Mucosa of stomach (tissue), 1 donor: ENCODE data around the gene ADCY1.

Source experiments
- H3K27me3 ChIP-seq: one replicate; pipeline ENCODE4 v1.7.0; 2013; ENCODE audit warnings: mild to moderate bottlenecking, low read length; ENCODE audit not compliant: control insufficient read depth, insufficient read depth
- H3K36me3 ChIP-seq: one replicate; pipeline ENCODE4 v1.7.0; 2013; ENCODE audit warnings: low read length; ENCODE audit not compliant: control insufficient read depth, insufficient read depth
- H3K4me1 ChIP-seq: one replicate; pipeline ENCODE4 v1.7.0; 2013; ENCODE audit warnings: mild to moderate bottlenecking, low read length; ENCODE audit not compliant: control insufficient read depth, insufficient read depth
- H3K4me3 ChIP-seq: one replicate; pipeline ENCODE4 v1.7.0; 2013; ENCODE audit warnings: low read length
- H3K9ac ChIP-seq: one replicate; pipeline ENCODE4 v1.7.0; 2013; ENCODE audit warnings: mild to moderate bottlenecking, low read length, moderate library complexity
- H3K9me3 ChIP-seq: one replicate; pipeline ENCODE4 v1.7.0; 2013; ENCODE audit warnings: mild to moderate bottlenecking, low read length, moderate library complexity; ENCODE audit not compliant: control insufficient read depth
- donor health status: Pancreatic carcinoma.

Gene ADCY1

DNA sequence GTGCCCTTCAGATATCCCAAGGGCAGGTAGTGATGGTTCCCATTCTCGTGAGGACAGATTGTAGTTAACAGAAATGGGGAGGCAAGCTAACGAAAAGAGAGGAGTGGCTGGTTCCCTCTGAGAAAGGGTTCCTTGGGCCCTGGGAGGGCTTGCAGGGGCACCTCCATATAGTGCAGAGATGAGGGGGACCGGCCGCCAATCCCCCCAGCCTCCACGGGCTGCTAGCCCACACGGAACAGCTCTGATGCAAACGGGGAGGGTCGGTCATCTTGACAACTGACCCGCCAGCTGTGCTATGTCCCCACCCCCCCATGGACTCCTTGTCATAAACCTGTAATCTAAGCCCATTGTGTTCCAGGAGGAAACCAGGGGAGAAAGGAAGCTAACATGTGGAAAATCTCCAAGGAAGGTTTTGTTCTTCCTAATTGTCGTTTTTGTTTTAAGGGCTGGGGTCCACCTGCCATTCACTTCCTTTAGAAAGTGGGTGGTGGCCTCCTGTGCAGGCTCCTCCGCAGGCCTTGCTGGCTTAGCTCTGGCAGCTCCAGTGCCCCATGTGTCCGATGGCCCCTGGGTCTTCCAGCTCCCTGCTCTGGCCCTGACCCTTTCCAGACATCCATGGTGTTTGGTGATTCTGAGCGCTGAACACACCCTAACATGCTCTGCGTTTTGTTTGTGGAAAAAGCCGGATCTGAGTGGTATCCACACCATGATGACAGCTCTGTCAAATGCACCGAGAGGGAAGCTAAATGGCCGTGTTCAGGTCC lies 15.9 kb downstream of the ADCY1 start:
- H3K4me1 ChIP-seq = no peaks in the 10 kb centered on the region
- H3K9me3 ChIP-seq = no peaks in the 10 kb centered on the region
- no peak overlapping the region for H3K9ac ChIP-seq
- no peak overlapping the region for H3K4me3 ChIP-seq
- H3K27me3 ChIP-seq = no peaks in the 10 kb centered on the region
- H3K36me3 ChIP-seq = no peaks in the 10 kb centered on the region

DNA sequence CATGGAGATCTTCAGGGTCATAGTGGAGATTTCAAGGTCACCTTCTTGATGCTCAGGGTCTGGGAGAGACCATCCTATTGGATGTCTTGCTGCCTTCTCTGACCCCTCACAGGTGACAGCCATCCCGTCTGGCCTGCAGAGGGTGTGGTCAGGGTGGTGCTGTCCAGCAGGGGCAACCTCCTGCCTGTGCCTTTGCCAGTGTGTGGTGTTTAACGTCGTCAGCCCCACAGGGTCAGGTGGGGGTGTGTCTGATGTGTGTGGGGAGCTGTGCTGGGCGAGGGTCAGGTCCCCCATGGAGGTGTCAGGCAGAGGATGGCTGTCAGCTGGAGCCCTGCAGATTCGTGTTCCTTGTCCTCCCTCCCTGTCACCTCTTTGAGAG lies 16.5 kb downstream of the ADCY1 start:
- Histone ChIP-seq H3K27me3 (no peaks in the 10 kb centered on the region), H3K4me3 (no peak overlapping the region), H3K4me1 (no peaks in the 10 kb centered on the region), H3K36me3 (no peaks in the 10 kb centered on the region), H3K9ac (no peak overlapping the region), H3K9me3 (no peaks in the 10 kb centered on the region)

DNA sequence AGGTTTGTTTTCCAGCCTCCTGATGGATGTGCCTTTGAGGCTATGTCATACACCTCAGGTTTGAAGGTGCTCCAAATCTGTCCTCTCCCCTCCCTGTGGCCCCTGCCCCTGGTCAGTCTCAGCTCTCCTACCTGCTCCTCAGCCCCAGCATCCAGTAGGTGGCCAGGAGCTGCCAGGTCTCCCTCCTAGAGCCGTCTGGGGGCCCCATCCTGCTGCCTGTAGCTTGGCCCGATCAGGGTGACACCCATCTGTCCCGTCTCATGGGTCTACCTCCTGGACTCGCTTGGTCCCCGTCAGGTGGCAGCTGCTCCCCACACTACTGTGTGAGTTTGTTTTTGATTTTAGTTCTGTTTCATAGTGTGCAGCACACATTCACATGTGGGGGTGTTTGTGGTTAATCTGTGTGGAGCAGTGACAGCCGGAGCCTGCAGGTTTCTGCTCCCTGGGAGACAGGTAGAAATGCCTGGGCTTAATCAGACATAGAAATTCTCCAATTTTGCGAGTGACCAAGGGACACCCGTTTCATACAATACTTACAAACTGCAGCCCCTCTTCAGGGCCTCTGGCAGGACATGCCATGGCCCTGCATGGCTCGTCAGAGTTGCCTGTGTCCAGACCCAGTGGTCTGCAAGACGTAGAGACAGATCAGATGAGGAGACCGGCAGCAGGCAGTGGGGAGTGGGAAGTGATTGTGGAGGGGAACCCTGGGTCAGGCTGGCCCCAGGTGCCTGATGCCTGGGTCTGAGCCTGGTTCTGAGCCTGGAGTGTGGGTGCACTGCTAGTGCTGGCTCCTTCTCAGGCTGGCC lies 17.1 kb downstream of the ADCY1 start:
- Histone ChIP-seq H3K9ac (no peak overlapping the region), H3K4me3 (no peak overlapping the region), H3K4me1 (no peaks in the 10 kb centered on the region), H3K9me3 (no peaks in the 10 kb centered on the region), H3K36me3 (no peaks in the 10 kb centered on the region), H3K27me3 (no peaks in the 10 kb centered on the region)

DNA sequence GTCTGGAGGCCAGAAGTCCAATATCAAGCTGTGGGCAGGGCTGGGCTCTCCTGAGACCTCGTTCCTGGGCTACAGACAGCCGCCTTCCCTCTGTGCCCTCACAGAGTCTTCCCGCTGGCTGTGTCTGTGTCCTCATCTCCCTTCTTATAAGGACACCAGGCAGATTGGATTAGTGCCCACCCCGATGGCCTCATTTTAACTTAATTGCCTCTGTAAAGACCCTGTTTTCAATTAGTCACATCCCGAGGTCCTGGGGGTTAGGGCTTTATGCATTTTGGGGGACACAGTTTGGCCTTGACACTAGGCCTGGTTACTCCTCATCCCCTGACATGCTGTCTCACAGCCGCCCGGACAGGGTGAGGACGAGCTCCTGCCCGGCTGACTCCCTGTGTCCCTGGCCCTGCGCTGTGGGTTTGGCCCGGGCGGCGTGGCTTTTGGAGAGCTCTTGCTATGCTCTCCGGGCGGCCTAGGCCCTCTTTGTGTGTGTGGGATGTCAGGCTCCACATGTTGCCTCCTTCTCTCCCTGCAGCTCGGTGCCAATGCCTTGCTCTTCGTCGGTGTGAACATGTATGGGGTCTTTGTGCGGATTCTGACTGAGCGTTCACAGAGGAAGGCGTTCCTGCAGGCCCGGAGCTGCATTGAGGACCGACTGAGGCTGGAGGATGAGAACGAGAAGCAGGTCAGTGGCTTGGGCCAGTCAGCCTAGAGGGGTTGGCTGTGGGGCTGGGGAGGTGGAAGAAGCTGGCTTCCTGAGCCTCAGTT lies 18.2 kb downstream of the ADCY1 start:
- Histone ChIP-seq H3K9me3 (no peaks in the 10 kb centered on the region), H3K27me3 (no peaks in the 10 kb centered on the region), H3K4me1 (no peaks in the 10 kb centered on the region), H3K9ac (no peak overlapping the region), H3K4me3 (no peak overlapping the region), H3K36me3 (no peaks in the 10 kb centered on the region)

DNA sequence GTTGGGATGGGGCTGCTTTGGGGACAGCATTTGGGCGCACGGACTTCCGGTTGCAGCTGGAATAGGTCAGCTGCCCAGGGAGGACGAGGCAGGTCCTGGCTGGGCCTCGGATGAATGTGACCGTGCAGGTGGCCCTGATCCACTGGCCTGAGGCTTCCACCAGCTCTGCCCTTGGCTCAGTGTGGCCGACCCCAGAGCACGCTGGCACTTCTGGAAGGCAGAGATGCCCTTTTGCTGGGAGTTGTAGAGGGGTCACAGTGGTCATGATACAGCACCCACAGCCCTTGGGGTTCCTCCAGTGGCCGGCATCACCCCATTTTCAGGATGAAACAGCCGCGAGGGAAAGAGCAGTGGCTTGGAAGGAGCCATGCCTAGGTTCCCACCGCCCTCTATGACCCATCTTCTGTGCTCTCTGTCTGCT lies 19.0 kb downstream of the ADCY1 start:
- Histone ChIP-seq H3K9ac (no peak overlapping the region), H3K36me3 (no peaks in the 10 kb centered on the region), H3K27me3 (no peaks in the 10 kb centered on the region), H3K9me3 (no peaks in the 10 kb centered on the region), H3K4me1 (no peaks in the 10 kb centered on the region), H3K4me3 (no peak overlapping the region)

DNA sequence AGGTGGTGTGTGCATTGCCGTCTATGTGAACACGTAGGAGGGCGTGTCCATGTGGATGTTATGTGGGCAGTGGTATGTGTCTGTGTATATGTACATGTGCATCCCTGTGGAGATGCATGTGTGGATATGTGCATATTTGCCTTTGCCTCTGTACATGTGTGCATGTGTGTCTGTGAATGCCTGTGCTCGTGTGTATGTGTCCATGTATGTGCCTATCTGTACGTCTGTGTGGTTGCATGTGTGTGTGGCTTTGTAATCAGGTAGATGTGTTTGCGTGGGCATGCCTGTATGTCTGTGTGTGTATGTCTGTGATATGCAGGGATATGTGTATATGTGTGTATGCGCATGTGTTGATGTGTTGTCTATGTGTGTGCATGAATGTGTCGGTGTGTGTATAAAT lies 19.7 kb downstream of the ADCY1 start:
- Histone ChIP-seq H3K9me3 (no peaks in the 10 kb centered on the region), H3K4me1 (no peaks in the 10 kb centered on the region), H3K9ac (no peak overlapping the region), H3K27me3 (no peaks in the 10 kb centered on the region), H3K4me3 (no peak overlapping the region), H3K36me3 (no peaks in the 10 kb centered on the region)

DNA sequence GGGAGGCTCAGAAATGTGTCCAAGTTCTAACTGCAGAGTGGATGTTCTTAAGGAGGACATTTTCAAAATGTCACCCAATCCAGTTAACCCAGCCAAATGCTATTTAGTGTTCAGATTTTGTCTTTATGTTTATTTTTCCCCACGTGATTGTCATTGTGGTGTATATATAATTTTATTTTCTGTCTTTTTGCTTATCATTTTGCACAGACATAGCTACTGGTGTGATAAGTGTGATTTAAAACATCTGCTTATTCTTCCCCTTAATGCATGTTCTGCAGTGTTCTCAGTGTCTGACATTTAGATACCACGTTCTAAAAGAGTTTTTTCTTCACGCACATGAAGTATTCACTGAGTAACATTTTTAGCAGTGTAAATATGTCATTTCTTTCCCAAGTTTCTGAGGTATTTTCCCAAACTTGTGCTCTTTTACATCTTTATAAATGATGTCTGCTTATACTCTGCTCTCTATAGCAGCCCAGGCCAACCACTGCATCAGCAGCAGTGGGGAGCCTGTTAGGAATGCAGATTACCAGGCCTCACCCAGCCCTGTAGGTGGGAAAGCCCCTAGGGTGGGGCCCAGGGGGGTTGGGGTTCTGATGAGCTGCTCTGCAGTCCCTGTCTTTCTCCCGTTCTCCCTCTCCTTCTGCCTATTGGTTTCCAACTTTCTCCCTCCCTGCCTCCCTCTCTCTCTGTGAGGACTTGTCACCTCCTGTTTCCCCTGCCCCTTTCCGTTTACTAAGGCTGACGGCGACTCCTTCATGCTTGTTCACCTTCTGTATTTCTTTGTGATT lies 20.8 kb downstream of the ADCY1 start:
- Histone ChIP-seq H3K36me3 (no peaks in the 10 kb centered on the region), H3K9me3 (no peaks in the 10 kb centered on the region), H3K4me3 (no peak overlapping the region), H3K9ac (no peak overlapping the region), H3K4me1 (no peaks in the 10 kb centered on the region), H3K27me3 (no peaks in the 10 kb centered on the region)

DNA sequence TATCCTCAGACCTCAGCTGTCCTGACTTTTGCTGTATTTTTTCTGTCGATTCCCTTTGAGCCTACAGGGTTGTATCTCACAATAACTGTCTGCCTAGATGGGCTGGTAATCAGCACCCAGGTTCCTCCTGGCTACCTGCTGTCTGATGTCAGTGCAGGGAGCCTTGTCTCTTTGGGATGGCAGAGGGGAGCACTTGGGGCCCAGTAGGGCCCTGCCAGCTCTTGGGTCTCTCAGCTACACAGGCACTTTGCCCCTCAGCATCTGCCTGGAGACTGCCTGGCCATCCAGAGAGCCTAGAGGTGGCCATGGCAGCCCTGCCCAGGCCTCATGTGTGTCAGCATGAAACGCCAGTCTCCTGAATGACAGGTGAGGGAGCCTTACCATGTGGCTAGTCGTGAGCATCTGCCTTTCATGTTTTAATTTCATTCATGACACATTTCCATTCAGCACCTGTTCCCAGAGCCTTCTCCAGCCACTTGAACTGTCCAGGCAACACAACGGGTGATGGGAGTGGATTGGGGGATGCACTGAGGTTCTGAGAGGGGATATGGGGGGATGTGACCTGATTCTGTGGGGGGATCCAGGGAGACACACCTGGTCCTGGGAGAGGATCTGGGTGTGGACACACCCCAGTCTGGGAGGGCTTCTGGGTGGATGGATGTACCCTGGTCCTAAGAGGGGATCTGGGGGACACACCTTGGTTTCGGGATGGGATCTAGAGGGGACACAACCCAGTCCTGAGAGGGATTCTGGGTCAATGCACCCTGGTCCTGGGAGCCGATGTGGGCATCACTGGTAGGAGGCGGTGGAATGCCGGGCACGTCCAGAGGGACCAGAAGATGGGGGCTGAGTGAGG lies 21.9 kb downstream of the ADCY1 start:
- Histone ChIP-seq H3K27me3 (no peaks in the 10 kb centered on the region), H3K4me3 (no peak overlapping the region), H3K4me1 (no peaks in the 10 kb centered on the region), H3K36me3 (no peaks in the 10 kb centered on the region), H3K9ac (no peak overlapping the region), H3K9me3 (no peaks in the 10 kb centered on the region)

DNA sequence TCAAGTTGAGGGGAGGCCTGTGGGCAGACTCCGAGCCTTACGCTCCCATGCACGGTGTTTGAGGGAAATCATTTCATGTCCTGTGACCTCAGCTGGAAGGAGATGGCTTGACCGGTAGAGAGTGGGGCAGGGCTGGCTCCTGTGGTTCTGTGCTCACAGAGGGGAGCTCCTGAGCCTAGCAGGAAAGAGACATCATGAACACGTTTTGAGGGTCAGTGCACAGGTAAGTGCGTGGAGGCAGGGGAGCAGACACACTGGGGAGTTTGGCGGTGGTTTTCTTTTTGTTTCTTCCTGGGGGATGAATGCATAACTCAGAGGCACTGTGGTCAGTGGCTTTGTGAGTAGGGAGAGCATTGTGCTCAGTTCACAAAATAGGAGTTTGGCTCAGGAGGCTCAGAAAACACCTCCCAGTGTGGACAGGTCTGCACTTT lies 22.5 kb downstream of the ADCY1 start:
- H3K27me3 ChIP-seq = no peaks in the 10 kb centered on the region
- H3K4me3 ChIP-seq = no peak overlapping the region
- H3K36me3 ChIP-seq = no peaks in the 10 kb centered on the region
- H3K9me3 ChIP-seq = no peaks in the 10 kb centered on the region
- H3K9ac ChIP-seq = no peak overlapping the region
- H3K4me1 ChIP-seq = no peaks in the 10 kb centered on the region

DNA sequence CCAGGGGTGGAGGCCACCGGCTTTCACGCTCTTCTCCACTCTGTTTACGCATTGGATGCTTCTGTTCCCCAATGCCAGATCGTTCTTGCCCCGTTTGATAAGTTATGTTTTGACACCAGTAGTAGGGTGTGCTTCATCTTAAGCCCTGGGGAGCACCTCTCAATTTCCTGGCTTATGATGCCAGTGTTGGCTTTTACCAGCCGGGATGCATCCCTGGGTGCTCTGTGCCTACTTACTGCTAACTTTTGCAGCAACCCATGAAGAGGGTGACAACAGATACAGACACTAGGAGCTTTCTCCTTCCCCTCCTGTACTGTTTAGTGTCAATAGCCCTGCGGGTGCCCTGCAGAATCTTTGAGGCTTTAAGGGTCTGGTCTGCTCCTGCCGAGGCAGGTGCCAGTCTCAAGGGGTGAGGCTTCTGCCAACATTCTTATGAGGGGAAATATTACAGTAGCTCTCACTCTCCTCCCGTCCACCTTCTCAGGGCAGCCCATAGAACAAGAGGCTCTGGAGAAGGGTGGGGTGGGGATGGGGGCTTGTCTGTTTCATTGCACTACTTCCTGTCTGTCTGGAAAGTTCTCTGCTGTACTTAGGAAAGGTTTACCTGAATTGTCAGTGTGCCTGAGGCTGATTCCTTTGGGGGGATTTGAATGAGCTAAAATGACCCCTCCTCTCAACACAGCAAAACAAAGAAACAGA lies 23.3 kb downstream of the ADCY1 start:
- Histone ChIP-seq H3K27me3 (no peaks in the 10 kb centered on the region), H3K9me3 (no peaks in the 10 kb centered on the region), H3K4me1 (no peaks in the 10 kb centered on the region), H3K36me3 (no peaks in the 10 kb centered on the region), H3K9ac (no peak overlapping the region), H3K4me3 (no peak overlapping the region)
